ENCODE measurements around the gene SLC27A3.
A peak's percentile ranks its signal among the peaks of the same experiment; 100 is the strongest.
"Not testable (repeated sequence)": the region's sequence is repeated elsewhere in the genome, so short reads cannot be mapped to it uniquely, and the experiment has no call there.

SLC27A3 gene

GRCh38 chr1:153780551-153780950 is 5.3 kb downstream of the SLC27A3 start:
- no peak for DNase-seq

- DNase-seq = not testable (repeated sequence)
These were observed 7.4 kb downstream of the SLC27A3 start for GRCh38 chr1:153782648-153783047.

GRCh38 chr1:153783233-153784190 is 8.3 kb downstream of the SLC27A3 start:
- DNase-seq = peak; percentile 79

GRCh38 chr1:153786038-153786790 is 11.0 kb downstream of the SLC27A3 start:
- DNase-seq = no peak

- DNase-seq = no peak
These were observed 14.3 kb downstream of the SLC27A3 start for GRCh38 chr1:153789478-153790034.

GRCh38 chr1:153790313-153790965 is 15.2 kb downstream of the SLC27A3 start:
- no peak for DNase-seq

- no peak for DNase-seq
These were observed 15.9 kb downstream of the SLC27A3 start for GRCh38 chr1:153790966-153791647.

- DNase-seq = no peak
These were observed 16.5 kb downstream of the SLC27A3 start for GRCh38 chr1:153791648-153792253.

- no peak for DNase-seq
These were observed 17.4 kb downstream of the SLC27A3 start for GRCh38 chr1:153792631-153793041.

- no peak for DNase-seq
These were observed 18.2 kb downstream of the SLC27A3 start for GRCh38 chr1:153793261-153793972.

- DNase-seq = no peak
These were observed 18.9 kb downstream of the SLC27A3 start for GRCh38 chr1:153793973-153794615.

- no peak for DNase-seq
These were observed 19.6 kb downstream of the SLC27A3 start for GRCh38 chr1:153794624-153795329.

- DNase-seq = no peak
These were observed 20.2 kb downstream of the SLC27A3 start for GRCh38 chr1:153795330-153795837.

- no peak for DNase-seq
These were observed 21.0 kb downstream of the SLC27A3 start for GRCh38 chr1:153795934-153796785.

- peak; percentile 73 for DNase-seq
These were observed 21.8 kb downstream of the SLC27A3 start for GRCh38 chr1:153796786-153797659.

GRCh38 chr1:153798468-153798780 is 23.2 kb downstream of the SLC27A3 start:
- no peak for DNase-seq

- no peak for DNase-seq
These were observed 23.8 kb downstream of the SLC27A3 start for GRCh38 chr1:153799016-153799415.

Data from DMS79 treated with DMSO at 0.1 percent for 48 hours (cell line).